NCI-H2107 treated with DMSO at 0.1 percent for 48 hours (cell line): ENCODE measurements around the gene RTL10.

Experiments used
- DNase-seq: peaks from one replicate; lab custom pipeline; 2025; ENCODE audit not compliant: unreplicated experiment; lab: John Stamatoyannopoulos, UW

The RTL10 gene

GRCh38 chr22:19854778-19855503 is at the start of gene RTL10, which contains the start of gene GNB1L:
Gene RTL10, minus strand, starts transcription at chr22:19854874. Its CDS starts 2,613 bp downstream, at chr22:19852261.
Gene GNB1L, minus strand, starts transcription at chr22:19854874. Its CDS starts 33,519 bp downstream, at chr22:19821355.
- DNase-seq, result peak; percentile 70

DNA sequence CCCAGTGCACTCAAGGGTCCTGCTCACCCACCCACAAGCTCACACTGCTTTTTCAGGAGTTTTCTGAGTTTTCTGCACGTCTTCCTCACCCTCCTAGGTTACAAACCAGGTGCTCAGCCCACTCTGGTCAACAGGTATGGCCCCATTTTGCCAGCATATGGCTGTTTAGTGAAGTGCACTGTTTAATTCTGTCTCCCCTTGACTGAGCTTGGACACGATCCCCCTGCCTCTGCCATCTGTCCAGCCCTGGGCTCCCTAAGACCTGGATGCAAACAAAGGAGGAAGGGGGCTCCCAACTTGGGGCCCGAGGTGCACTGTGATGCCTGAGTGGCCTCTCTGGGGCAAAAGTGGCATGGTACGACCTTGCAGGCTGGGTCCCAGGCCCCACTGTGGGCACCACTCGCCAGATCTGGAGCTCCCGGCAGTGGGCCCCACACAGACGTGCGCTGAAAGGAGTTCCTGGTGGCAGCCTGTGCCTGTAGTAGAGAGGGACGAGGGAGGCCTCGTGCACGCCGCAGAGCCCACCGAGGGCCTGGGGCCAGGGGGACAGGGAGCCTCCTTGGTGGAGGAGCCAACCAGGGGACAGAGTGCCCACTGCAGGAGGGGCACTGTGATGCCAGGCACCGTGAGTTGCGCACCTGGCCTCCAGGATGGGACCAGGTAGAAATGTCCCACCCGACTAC is 49.6 kb upstream of the RTL10 start:
- DNase-seq, result no peak

- no peak for DNase-seq
Measured at GRCh38 chr22:19903513-19903912, 48.8 kb upstream of the RTL10 start.

DNA sequence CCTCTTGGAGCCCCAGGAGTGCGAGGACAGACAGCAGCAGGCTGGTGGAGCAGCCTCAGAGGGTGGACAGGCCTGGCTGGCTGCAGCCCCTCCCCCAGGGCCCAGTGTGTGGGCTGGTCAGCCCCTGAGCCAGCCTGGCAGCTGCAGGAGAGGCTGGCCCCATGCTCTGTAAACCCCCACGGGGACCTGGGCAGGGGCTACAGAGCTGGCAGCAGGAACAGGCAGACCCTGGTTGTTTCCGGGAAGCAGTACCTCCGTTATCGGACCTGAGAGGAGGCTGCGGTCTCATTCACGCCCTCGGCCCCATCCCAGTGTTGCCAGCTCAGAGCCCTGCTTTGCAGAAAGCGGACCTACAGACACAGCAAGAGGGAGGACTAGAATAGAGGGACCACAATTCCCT is 48.4 kb upstream of the RTL10 start:
- DNase-seq, result no peak

DNA sequence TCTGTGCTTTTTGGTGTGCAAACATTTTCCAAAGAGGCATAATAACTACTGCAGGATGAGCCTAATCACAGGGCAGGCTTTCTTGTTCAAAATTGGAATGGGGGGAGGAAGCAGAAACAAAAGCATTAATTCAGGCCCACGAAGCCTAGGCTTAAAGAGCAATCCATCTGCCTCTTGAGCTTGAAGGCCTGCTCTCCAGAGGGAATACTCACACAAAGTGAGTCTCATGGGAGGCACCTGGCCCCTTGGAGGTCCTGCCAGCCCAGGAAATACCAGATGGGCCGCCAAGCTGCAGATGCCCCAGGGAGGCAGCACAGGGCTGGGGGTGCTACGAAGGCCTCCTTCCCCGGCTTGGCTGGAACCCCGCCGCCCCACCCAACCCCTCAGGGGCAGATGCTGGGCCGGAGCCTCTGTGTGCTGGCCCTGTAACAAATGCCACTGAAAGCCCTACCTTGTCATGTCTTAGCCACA is 47.6 kb upstream of the RTL10 start:
- peak; percentile 66 for DNase-seq

GRCh38 chr22:19901577-19902244 is 47.0 kb upstream of the RTL10 start:
- DNase-seq, result no peak

DNA sequence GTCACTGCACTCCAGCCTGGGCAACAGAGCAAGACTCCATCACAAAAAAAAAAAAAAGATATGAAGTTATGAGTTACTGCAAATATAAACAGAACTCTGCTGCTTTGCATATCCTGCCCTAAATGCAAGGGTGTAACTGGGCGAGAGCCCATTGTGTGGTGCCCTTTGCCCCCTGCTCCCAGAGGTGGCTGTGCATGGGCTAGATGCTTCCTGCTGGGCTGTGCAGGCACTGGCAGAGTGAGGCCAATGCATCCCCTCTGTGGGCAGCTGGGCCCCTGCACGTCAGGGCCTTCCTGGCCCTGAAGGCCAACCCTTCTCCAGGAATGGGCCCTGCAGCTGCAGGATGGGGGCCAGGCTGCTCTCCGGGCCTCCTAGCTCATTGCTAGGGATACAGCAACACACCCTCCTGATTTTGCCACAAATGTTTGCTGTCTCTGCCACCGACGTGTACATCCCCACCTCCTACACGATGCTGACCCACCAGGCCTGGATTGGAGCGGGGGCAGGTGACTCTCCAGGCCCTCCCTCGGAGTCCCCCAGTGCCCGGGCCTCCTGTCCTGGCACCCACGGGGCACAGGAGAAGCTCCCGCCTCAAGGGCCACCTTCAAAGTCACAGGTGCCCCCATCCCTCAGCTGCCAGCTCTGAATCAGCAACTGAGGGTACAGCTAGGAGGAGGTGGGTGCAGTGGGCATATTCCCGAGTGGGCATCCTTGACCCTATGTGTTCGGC is 46.2 kb upstream of the RTL10 start:
- no peak for DNase-seq

DNA sequence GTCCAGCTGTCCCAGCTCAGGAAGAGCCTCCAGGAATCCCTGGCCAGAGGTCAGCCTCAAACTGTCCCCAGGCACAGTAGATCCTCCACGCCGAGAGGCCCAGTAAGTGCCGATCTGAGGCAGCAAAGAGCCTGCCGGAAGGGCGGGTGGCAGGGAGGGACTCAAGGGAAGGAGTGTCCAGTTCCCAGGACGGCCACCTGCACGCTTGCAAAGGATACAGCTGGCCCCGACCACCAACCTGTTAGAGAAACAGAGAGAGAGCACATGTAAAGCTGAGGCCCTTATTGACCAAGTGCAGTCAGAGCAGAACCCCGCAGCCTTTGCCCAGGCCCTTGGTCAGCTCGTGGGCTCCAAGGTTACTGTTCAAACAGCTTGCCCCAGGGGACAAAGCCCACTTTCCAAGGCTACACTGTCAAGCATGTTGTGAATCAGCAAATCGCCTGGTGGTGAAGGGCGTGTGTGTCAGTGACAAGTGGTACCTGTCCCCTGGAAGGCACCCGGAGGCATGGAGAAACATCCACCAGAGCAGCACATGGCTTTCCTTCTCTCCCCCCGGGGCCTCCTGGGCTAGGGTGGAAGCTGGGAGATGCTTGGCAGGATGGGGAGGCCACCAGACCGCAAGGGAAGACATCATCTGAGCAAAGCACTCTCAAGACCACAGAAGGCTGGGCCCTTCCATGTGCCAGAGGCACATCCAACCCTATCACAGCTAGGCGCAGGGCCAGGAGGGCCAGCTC is 44.3 kb upstream of the RTL10 start:
- no peak for DNase-seq

DNA sequence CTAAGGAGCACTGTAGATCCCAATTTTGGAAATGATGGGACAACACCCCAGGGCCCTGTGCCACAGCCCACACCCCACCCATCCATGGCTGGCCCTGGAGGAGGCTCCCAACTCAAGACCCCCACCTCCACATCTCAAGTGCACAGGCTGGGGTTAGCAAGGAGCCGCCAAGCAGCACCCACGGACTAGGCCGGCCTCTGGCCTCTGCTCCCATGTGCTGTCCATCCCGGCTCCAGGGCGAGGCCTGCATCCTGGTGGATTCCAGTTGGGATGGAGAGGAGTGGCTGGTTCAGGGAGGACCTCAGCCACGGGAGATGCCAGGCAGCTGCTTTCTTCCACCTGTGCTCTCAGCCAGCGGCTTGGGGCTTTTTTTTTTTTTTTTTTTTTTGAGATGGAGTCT is 43.5 kb upstream of the RTL10 start:
- DNase-seq, result no peak

GRCh38 chr22:19897726-19898125 is 43.1 kb upstream of the RTL10 start:
- no peak for DNase-seq

- DNase-seq, result no peak
Measured at GRCh38 chr22:19896665-19897355, 42.1 kb upstream of the RTL10 start.

GRCh38 chr22:19895160-19895849 is 40.6 kb upstream of the RTL10 start:
- DNase-seq, result no peak

DNA sequence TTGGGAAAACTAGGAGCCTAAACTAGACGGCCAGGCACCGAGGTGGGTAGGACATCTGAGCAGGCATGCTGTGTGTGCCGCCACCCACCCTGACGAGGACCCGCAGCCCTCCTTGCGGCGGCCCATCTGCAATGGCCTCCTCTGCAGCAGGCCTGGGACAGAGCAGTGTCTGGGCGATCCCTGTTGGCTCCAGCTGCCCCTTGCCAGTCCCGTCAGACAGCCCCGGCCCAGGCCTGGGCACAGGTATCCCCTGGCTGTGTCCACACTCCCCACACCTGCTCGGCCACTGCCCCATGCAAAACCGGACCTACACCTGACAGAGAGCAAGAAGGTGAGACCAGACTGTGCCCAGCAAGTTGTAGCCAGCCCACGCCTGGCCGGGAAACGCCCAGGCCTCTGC is 38.7 kb upstream of the RTL10 start:
- no peak for DNase-seq

GRCh38 chr22:19892925-19893324 is 38.3 kb upstream of the RTL10 start:
- DNase-seq, result no peak

DNA sequence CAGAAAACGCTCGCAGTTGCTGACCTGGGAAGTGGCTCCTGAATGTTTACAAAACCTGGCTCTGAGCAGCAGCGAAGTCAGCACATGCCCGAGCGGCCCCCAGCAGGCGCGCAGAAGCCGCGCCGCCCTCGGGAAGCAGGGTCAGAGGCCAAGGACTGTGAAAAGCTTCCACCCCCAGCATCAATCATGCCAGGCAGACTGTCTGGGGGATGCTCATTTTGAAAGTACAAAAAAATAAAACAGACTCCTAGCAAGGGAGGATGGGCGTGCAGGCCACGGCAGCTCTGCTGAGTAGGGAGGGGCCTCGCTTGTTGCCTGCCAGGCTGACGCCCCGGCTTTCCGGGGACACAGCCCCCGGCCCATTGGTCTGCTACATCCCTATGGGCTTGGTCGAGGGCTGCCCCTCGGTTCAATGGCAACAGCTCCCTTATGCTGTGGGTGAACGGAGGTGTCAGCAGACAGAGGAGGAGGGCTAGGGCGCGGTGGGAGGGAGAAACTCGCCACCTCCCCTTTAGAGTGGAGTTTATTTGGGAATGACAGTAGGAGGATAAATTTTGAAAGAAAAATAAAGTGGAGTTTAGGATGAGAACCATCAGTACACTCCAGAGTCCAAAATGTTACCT is 37.7 kb upstream of the RTL10 start:
- no peak for DNase-seq

DNA sequence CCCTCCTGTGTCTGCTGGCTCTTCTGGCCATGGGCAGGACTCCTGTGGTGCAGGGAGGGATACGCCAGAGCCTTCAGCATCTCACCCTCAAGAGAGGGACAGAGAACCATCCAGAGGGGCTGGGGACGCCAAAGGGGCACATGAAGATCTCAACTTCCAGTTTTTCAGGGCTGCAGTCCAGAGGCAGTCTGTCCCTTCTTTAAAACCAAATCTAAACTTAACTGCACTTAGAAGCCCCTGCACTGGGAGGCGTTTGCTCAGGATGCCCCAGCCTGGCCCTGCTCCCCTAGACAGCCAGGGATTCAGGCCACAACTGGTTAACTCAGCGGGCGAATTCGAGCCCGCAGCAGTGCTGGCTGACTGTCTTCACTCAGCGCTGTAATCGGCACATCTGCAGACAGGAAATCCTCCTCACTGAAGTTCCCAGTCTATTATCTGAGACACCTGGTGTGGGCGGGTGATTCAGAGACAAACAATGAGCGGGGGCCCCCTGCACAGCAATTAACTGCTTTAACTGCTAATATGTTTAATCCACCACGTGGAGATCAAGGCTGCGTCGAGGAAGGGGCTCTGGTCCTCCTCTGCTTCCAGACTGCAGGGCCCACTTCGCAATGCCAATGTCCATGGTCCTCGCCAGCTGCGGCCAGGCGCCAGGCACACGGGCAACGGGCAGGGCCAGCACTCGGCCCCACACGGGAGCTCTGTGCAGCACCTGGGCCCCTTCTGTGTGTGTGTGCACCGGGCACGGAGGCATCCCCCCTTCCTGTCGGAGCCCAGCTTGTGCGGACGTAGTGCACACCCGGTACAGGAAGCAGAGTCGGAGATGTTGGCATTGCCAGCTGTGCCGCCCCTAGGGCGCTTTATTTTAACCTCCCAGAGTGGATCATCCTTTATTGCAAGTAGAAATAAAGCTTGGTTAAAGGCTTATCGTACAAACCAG is 36.9 kb upstream of the RTL10 start:
- DNase-seq, result no peak

DNA sequence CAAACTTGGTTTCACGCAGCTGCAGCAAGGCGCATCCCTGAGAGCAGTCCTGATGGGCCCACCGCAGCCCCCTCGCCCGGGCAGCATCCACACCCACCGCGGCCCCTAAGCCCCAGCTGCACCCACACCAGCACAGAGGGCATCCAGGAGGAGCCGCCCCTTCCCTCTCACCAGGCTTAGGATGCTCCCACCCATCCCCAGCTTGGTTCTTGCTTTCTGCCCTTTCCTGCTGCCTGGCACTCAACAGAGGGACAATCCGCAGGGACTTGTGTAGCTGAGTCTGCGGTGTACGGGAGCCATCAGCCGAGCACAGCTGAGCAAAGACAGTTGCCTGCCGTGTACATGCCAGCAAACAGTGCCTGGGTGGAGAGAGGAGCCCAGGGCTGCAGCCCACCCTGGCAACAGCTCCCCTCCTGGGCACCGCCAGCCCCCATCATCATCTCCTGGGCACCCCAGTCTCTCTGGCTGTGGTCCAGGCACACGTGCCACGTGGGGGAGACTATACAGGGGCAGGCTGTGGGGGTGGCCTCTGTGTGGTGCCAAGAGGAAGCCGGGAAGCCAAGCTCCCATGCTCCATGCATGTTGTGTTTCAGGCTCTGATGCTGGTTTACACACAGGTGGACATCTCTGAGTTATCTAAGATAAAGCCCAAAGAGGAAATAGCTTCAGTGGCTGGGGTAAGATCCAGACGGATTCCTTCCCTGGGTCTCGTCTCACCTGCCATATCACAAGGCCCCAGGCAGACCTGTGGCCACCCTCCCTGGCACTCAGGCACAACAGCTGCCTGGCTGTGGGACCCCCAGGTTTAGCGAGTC is 36.0 kb upstream of the RTL10 start:
- DNase-seq, result no peak
